Right lobe of liver (tissue), 4 donors: ENCODE data around the gene CLNK.

Source experiments
- POLR2A ChIP-seq: fragments of 450-650 bp; IDR thresholded peaks from one replicate; pipeline ENCODE4 v1.6.1; 2017; ENCODE audit warnings: antibody characterized with exemption, mild to moderate bottlenecking
- TF ChIP-seq, protein P1 (sequence below), 4 donors: fragments of 200-600 bp in 3 of 4; fragments of 450-650 bp in 1 of 4; IDR thresholded peaks; one replicate each; pipeline versions ENCODE4 v1.5.1 to v1.8.0; 2016 to 2022; ENCODE audit warnings: antibody characterized with exemption in 4 of 4, mild to moderate bottlenecking in 2 of 4
- donor health status: DM: no; HTN: no; CAD: no.
- donor health status: DM: no; HTN: no; CAD: no.
- donor health status: DM: no; HTN: yes; CAD: no.

DNA sequence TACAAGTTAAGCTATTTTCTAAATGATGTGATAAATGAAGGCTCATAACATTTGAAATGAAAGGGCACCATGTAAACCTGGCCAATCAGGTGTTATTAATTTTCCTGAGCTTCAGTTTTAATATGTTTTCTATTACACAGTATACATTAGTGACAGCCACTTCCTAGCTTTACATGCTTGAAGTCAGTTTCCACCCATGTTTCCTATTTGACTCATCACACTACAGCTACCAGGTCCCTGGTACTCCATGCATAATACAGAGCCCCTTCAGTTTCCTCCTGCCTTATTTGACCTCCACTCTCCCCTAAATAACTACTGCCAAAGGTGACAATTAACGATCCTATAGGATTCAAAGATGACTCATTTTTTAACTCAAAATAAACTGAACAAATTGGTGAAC, 245.6 kb downstream of the CLNK start:
- TF ChIP-seq, protein P1, sequence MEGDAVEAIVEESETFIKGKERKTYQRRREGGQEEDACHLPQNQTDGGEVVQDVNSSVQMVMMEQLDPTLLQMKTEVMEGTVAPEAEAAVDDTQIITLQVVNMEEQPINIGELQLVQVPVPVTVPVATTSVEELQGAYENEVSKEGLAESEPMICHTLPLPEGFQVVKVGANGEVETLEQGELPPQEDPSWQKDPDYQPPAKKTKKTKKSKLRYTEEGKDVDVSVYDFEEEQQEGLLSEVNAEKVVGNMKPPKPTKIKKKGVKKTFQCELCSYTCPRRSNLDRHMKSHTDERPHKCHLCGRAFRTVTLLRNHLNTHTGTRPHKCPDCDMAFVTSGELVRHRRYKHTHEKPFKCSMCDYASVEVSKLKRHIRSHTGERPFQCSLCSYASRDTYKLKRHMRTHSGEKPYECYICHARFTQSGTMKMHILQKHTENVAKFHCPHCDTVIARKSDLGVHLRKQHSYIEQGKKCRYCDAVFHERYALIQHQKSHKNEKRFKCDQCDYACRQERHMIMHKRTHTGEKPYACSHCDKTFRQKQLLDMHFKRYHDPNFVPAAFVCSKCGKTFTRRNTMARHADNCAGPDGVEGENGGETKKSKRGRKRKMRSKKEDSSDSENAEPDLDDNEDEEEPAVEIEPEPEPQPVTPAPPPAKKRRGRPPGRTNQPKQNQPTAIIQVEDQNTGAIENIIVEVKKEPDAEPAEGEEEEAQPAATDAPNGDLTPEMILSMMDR (IDR thresholded peaks at IDR 0.05) = no peak
- no peak for TF ChIP-seq POLR2A
